Heart right ventricle (tissue), 16 donors: ENCODE measurements around the gene SH3RF2. TPM values are rescaled to one million over a fixed set of nuclear protein-coding genes. Genes with fewer than 3 reads are reported as not detected.
A peak's percentile ranks its signal among the peaks of the same experiment; 100 is the strongest.

Experiments used
- ATAC-seq, 8 donors: fragments of 200-7000 bp; cut with Tn5 transposase; one replicate each; pipeline ENCODE4 v1.9.1; 2020; ENCODE audit warnings: mild to moderate bottlenecking in 8 of 8, moderate library complexity in 8 of 8, moderate number of reproducible peaks in 1 of 8
- DNase-seq, 2 donors: peaks; one replicate each; pipeline ENCODE4 v3.0.0-alpha.2; 2020
- H3K27ac ChIP-seq, 10 donors: fragments of 200-600 bp; sonication (generic) in 2 of 10; one replicate each; pipeline versions ENCODE4 v1.5.0 to v1.8.0; 2020 to 2022; ENCODE audit warnings: mild to moderate bottlenecking in 3 of 10
- H3K27me3 ChIP-seq, 7 donors: fragments of 200-600 bp; one replicate each; pipeline ENCODE4 v1.8.0; 2021 to 2022; ENCODE audit warnings: mild to moderate bottlenecking in 2 of 7
- H3K36me3 ChIP-seq, 9 donors: fragments of 200-600 bp; sonication (generic) in 1 of 9; one replicate each; pipeline versions ENCODE4 v1.5.0 to v1.8.0; 2020 to 2022; ENCODE audit warnings: mild to moderate bottlenecking in 2 of 9
- H3K4me1 ChIP-seq, 9 donors: fragments of 200-600 bp; sonication (generic) in 1 of 9; one replicate each; pipeline versions ENCODE4 v1.5.0 to v1.8.0; 2020 to 2022; ENCODE audit warnings: mild to moderate bottlenecking in 4 of 9
- H3K4me3 ChIP-seq, 10 donors: fragments of 200-600 bp; sonication (generic) in 2 of 10; one replicate each; pipeline versions ENCODE4 v1.5.0 to v1.8.0; 2020 to 2022; ENCODE audit warnings: mild to moderate bottlenecking in 7 of 10, moderate library complexity in 2 of 10
- H3K9me3 ChIP-seq, 11 donors: fragments of 200-600 bp in 10 of 11; sonication (generic) in 2 of 11; one replicate each; pipeline versions ENCODE4 v1.5.0 to v1.8.0; 2013 to 2022; ENCODE audit warnings: mild to moderate bottlenecking in 2 of 11, control low read depth in 1 of 11, moderate library complexity in 1 of 11
- WGBS, 2 donors: extraction: QIAGEN DNeasy Blood & Tissue Kit; methylation state at CpG; one replicate each; pipeline ENCODE4 v1.1.7; 2013; ENCODE audit warnings: inconsistent platforms in 1 of 2; 5-methylcytosine and 5-hydroxymethylcytosine counted together
- intact Hi-C, 10 donors: fragments of 100-400 bp; cut with DNase I; formaldehyde crosslinking; loops; one replicate each; pipeline versions ENCODE4 v1.11.1 to v1.14.2; 2022
- polyA plus RNA-seq, 2 donors: library from polyadenylated mRNA; stranded (reverse); fragments of 200-250 nt; gene quantifications; one replicate each; pipeline ENCODE4 v1.2.3, GENCODE V29; 2013
- total RNA-seq, 10 donors: library from RNA; stranded (reverse); fragmentation: NEBNext Ultra II Directional in 3 of 10; extraction: Animal tissue kit (Norgen Biotek cat#: 25700) in 3 of 10; gene quantifications; one replicate each; pipeline versions ENCODE4 v1.2.1 to v1.2.4, GENCODE V29; 2021 to 2023
- TF ChIP-seq, protein P1 (sequence below), 9 donors: fragments of 200-600 bp; sonication (generic) in 2 of 9; IDR thresholded peaks; one replicate each; pipeline versions ENCODE4 v1.5.0 to v1.8.0; 2021 to 2022; ENCODE audit warnings: antibody characterized with exemption in 9 of 9, mild to moderate bottlenecking in 5 of 9, moderate library complexity in 1 of 9
- donor health status: Arrhythmogenic right ventricular cardiomyopathy.
- donor health status: ischemic (EF 13 %, LVEDD 7.1; RV severe dilation, severe dysfunction).
- donor health status: healthy with polysubstance abuse.
- donor health status: DM: no; HTN: yes; CAD: no.
- donor health status: DM: no; HTN: no; CAD: no.
- donor health status: ischemic (EF 25% LVEDD 6.9; RV normal size, moderate dysfunction).
- donor health status: ischemic (EF 25% LVEDD 5.7; RV mildly dilated, moderate dysfunction).
- donor health status: healthy.
- donor health status: DM: yes; HTN: yes; CAD: no.
- donor health status: Ischemic cardiomyopathy.
- donor health status: ischemic (EF 35%, LVEDD 5.7; RV mildly dilated, moderate dysfunction).
- donor health status: nonischemic (EF 11% LVEDD 7.7; RV severe dilation, severe dysfunction).
- donor health status: DM: yes; HTN: yes; CAD: no.
- donor health status: PGD.
- donor health status: ischemic (EF 29% LVEDD 5.4; RV normal size, mild dysfunction).
- donor health status: nonischemic (EF 23%, LVEDD 6.1; RV moderate dilation, normal function).

SH3RF2 gene
- total and polyA plus RNA-seq, 12 donors = 32.9 to 887 (median 219) TPM

DNA sequence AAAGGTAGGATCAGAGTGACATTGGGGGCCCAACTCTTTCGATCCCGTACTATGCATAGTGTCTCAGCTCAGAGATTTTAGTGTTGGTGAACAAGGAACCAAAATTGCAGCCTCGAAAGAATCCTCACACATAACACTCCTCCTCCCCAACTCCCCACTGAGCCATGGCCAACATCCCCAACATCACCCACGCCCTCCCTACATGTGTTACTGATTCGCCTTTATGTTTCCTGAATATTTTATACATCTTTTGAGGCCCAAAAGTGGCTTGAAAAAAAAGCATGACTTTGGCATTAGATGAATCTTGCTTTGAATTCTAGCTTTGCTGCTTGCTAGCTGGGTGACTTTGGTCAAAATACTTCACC, 123.8 kb downstream of the SH3RF2 start:
- intact Hi-C loops = loop anchor here in 3 of 10 donors (5.0 to 10.0 kb wide), 3 partner anchors 55 to 65 kb away; no protein-coding TSS in a partner anchor
- DNase-seq (no peak), ATAC-seq (peak in 7 of 8 donors; percentile 2 to 20 (median 5))
- WGBS, 2 donors = 46 to 70% methylated on average over 5 of the region's 5 CpGs
- no peaks in the 10 kb centered on the region for H3K27me3 ChIP-seq
- TF ChIP-seq, protein P1, sequence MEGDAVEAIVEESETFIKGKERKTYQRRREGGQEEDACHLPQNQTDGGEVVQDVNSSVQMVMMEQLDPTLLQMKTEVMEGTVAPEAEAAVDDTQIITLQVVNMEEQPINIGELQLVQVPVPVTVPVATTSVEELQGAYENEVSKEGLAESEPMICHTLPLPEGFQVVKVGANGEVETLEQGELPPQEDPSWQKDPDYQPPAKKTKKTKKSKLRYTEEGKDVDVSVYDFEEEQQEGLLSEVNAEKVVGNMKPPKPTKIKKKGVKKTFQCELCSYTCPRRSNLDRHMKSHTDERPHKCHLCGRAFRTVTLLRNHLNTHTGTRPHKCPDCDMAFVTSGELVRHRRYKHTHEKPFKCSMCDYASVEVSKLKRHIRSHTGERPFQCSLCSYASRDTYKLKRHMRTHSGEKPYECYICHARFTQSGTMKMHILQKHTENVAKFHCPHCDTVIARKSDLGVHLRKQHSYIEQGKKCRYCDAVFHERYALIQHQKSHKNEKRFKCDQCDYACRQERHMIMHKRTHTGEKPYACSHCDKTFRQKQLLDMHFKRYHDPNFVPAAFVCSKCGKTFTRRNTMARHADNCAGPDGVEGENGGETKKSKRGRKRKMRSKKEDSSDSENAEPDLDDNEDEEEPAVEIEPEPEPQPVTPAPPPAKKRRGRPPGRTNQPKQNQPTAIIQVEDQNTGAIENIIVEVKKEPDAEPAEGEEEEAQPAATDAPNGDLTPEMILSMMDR (IDR thresholded peaks at IDR 0.05) = no peak
- H3K9me3 ChIP-seq = no peaks in the 10 kb centered on the region
- peak overlapping the region; percentile 22 to 56 (median 46) for H3K4me3 ChIP-seq
- peak overlapping the region; percentile 75 to 98 (median 89) for H3K27ac ChIP-seq
- peaks cover 0 to 7% (median 0%) of the 10 kb centered on the region in 9 donors for H3K36me3 ChIP-seq
- H3K4me1 ChIP-seq = peaks cover 0 to 39% (median 8%) of the 10 kb centered on the region in 9 donors

DNA sequence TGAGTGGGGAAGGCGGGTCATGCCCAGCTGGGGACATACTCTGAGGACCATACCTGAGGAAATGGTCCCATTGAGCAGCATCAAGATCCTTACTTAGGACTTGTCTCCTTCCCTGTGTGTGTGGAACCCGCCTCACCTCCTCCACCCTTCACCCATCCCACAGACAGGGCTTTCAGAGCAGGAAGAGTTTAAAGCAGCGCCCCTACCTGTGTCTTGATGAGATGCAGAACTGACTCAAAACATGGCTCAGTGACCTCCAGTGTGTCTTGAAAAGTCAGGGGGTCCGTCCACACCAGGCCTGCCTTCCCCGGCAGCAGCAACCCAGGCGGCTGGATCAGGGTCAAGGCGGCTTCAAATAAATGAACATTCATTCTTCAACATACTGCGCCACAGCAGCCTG, 130.6 kb downstream of the SH3RF2 start:
- intact Hi-C loops = loop anchor here in 2 of 10 donors (5.0 to 10.0 kb wide), 3 partner anchors 35 to 58 kb away; no protein-coding TSS in a partner anchor

DNA sequence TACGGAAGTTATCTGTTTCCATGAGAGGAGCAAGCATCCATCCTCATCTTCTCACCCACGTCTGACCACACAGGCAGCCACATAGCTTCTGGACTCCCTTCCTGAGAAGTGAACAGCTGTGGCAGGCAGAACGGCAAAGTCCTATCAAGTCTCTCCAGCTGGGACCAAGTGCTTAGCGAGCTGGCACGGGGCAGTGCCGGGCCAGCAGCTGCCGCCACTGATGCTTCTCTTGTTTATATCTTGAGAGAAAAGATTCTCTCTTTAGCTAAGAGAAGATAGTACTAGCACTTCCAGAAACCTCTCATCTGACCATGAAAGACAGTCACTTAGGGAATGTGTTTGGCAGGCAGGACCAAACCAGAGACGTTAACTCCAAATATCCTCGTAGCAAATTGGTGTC, 131.8 kb downstream of the SH3RF2 start:
- H3K4me3 ChIP-seq = peak overlapping the region in 3 of 10 donors; percentile 4 to 31 (median 24)
- H3K4me1 ChIP-seq = peaks cover 6 to 85% (median 48%) of the 10 kb centered on the region in 9 donors
- DNase-seq (peak in 1 of 2 donors; percentile 25), ATAC-seq (peak in 7 of 8 donors; percentile 28 to 68 (median 58))
- H3K9me3 ChIP-seq = no peaks in the 10 kb centered on the region
- H3K27ac ChIP-seq = peak overlapping the region in 9 of 10 donors; percentile 3 to 89 (median 77)
- no peaks in the 10 kb centered on the region for H3K36me3 ChIP-seq
- 36 to 49% methylated on average over 9 of the region's 9 CpGs for WGBS, 2 donors
- TF ChIP-seq, protein P1 (IDR thresholded peaks at IDR 0.05) = no peak
- intact Hi-C loops = loop anchor here in 2 of 10 donors (5.0 to 10.0 kb wide), 3 partner anchors 34 to 57 kb away; no protein-coding TSS in a partner anchor
- no peaks in the 10 kb centered on the region for H3K27me3 ChIP-seq

More for the DNA sequence above, 130.6 kb downstream of the SH3RF2 start:
- WGBS, 2 donors = 81 to 91% methylated on average over 8 of the region's 8 CpGs
- ATAC-seq (no peak), DNase-seq (no peak)
- Histone ChIP-seq H3K27me3 (no peaks in the 10 kb centered on the region), H3K36me3 (peaks cover 0 to 7% (median 0%) of the 10 kb centered on the region in 9 donors), H3K4me1 (peaks cover 5 to 85% (median 41%) of the 10 kb centered on the region in 9 donors), H3K4me3 (peak overlapping the region in 2 of 10 donors; percentile 24 to 31), H3K9me3 (no peaks in the 10 kb centered on the region), H3K27ac (peak overlapping the region in 8 of 10 donors; percentile 58 to 89 (median 77))
- TF ChIP-seq, protein P1 (IDR thresholded peaks at IDR 0.05) = no peak

DNA sequence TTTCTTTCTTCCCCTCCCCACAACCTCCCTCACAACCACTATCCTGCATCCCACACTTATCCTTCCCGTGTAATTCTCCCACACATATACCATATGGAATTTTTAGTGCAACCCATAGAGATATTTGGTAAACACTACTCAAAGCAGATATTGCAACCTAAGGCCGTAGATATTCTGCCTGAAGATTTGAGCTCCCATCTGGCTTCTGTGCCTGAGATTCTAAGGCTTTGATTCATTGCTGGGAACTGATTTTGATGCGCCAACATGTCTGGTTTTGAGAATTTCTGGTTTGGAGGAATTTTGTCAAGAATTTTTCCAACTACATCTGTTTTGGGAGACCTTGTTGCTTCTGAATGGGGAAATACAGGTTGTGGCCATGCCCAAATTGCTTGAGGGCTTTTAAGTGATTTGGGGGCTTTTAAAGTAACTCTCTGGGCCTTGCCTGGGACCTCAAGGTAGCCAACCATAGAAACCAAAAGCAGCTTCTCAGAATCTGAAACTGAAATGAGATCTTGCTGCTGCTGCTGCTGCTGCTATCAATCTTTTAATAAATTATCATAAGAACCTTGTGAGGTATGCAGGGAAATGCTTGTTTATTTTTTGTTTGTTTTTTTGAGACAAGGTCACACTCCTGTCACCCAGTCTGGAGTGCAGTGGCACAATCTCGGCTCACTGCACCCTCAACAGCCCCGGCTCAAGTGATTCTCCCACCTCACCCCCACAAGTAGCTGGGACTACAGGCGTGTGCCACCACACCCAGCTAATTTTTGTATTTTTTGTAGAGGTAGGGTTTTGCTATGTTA, 132.8 kb downstream of the SH3RF2 start:
- Histone ChIP-seq H3K27me3 (no peaks in the 10 kb centered on the region), H3K4me1 (peaks cover 10 to 81% (median 41%) of the 10 kb centered on the region in 9 donors), H3K4me3 (no peak overlapping the region), H3K36me3 (no peaks in the 10 kb centered on the region), H3K9me3 (no peaks in the 10 kb centered on the region), H3K27ac (peak overlapping the region in 9 of 10 donors; percentile 12 to 89 (median 77))
- WGBS, 2 donors = 77 to 85% methylated on average over 6 of the region's 6 CpGs
- intact Hi-C loops = loop anchor here in 2 of 10 donors (5.0 to 10.0 kb wide), 3 partner anchors 33 to 56 kb away; no protein-coding TSS in a partner anchor
- DNase-seq = no peak
- ATAC-seq = no peak
- TF ChIP-seq, protein P1 (IDR thresholded peaks at IDR 0.05) = no peak
